Stimulated activated CD4-positive, alpha-beta T cell treated with anti-CD3 and anti-CD28 coated beads, Interleukin-2, amount 100 ng/mL, for 4 hours (primary cell): Measurements from ENCODE around the gene ADNP2.

Experiments
- DNase-seq: peaks from one replicate; pipeline ENCODE4 v3.0.0-alpha.2; 2020; ENCODE audit warnings: low read depth

The ADNP2 gene

GRCh38 chr18:80105369-80106167, 3.5 kb upstream of the ADNP2 start:
- DNase-seq: no peak

- DNase-seq: no peak
These were observed 2.5 kb upstream of the ADNP2 start for GRCh38 chr18:80106482-80107051.

- no peak for DNase-seq
These were observed 1.6 kb upstream of the ADNP2 start for GRCh38 chr18:80107426-80107825.

- no peak for DNase-seq
These were observed 933 bp upstream of the ADNP2 start for GRCh38 chr18:80108121-80108536.

- DNase-seq: no peak
These were observed 615 bp downstream of the ADNP2 start for GRCh38 chr18:80109676-80110078.

- no peak for DNase-seq
These were observed 3.7 kb downstream of the ADNP2 start for GRCh38 chr18:80112624-80113248.

GRCh38 chr18:80115035-80115434, 6.0 kb downstream of the ADNP2 start:
- DNase-seq: no peak

GRCh38 chr18:80119111-80119510, 10.0 kb downstream of the ADNP2 start:
- DNase-seq: no peak

- DNase-seq: no peak
These were observed 11.9 kb downstream of the ADNP2 start for GRCh38 chr18:80120932-80121331.

- no peak for DNase-seq
These were observed 15.1 kb downstream of the ADNP2 start for GRCh38 chr18:80124131-80124530.

GRCh38 chr18:80126797-80127196, 17.7 kb downstream of the ADNP2 start:
- no peak for DNase-seq

- no peak for DNase-seq
These were observed 18.6 kb downstream of the ADNP2 start for GRCh38 chr18:80127635-80128034.

GRCh38 chr18:80129672-80130367, 20.8 kb downstream of the ADNP2 start:
- DNase-seq: no peak

- no peak for DNase-seq
These were observed 21.5 kb downstream of the ADNP2 start for GRCh38 chr18:80130555-80130954.

- no peak for DNase-seq
These were observed 23.2 kb downstream of the ADNP2 start for GRCh38 chr18:80132180-80132812.

- no peak for DNase-seq
These were observed 24.1 kb downstream of the ADNP2 start for GRCh38 chr18:80133124-80133523.

GRCh38 chr18:80135136-80135535, 26.1 kb downstream of the ADNP2 start:
- DNase-seq: no peak

GRCh38 chr18:80136679-80137078, 27.6 kb downstream of the ADNP2 start:
- DNase-seq: no peak

GRCh38 chr18:80137137-80137536, 28.1 kb downstream of the ADNP2 start:
- no peak for DNase-seq

- DNase-seq: no peak
These were observed 28.9 kb downstream of the ADNP2 start for GRCh38 chr18:80137976-80138375.

- DNase-seq: no peak
These were observed 31.5 kb downstream of the ADNP2 start for GRCh38 chr18:80140455-80140985.

- DNase-seq: no peak
These were observed 34.8 kb downstream of the ADNP2 start for GRCh38 chr18:80143881-80144280.
